Naive thymus-derived CD4-positive, alpha-beta T cell (primary cell): Measurements from ENCODE around the gene ESPN. TPM values are rescaled to one million over a fixed set of nuclear protein-coding genes. Genes with fewer than 3 reads are reported as not detected.

ENCODE experiments used
- ATAC-seq: fragments of 150-1000 bp; cut with Tn5 transposase; 2 replicates; pipeline ENCODE4 v1.10.0; 2021; ENCODE audit warnings: mild to moderate bottlenecking, moderate library complexity
- CTCF ChIA-PET: fragments of 350-600 bp; sonication (Branson Sonifier 250); formaldehyde crosslinking; loops from one replicate; lab custom pipeline; 2021; ENCODE audit warnings: antibody characterized with exemption; lab: Charles Lee
- POLR2A ChIA-PET: fragments of 350-600 bp; sonication (Branson Sonifier 250); formaldehyde crosslinking; loops from one replicate; lab custom pipeline; 2021; ENCODE audit warnings: antibody characterized with exemption, inconsistent platforms; lab: Charles Lee
- DNase-seq, 9 donors: peaks; one replicate each; pipeline versions ENCODE4 v3.0.0 to v3.0.0-alpha.2; 2020 to 2022; ENCODE audit warnings: mixed read lengths in 1 of 9
- H3K27ac ChIP-seq: one replicate; pipeline ENCODE4 v1.7.0; 2013; ENCODE audit warnings: mild to moderate bottlenecking, low read depth, low read length, moderate library complexity
- H3K27me3 ChIP-seq, 2 donors: one replicate each; pipeline ENCODE4 v1.7.0; 2013; ENCODE audit warnings: low read length in 2 of 2, mild to moderate bottlenecking in 2 of 2, moderate library complexity in 2 of 2; ENCODE audit not compliant: control insufficient read depth in 2 of 2, insufficient read depth in 2 of 2
- H3K36me3 ChIP-seq, 3 experiments: 1 replicate in 2 of 3; 2 replicates in 1 of 3; pipeline ENCODE4 v1.7.0; 2013; ENCODE audit warnings: low read length in 3 of 3, mild to moderate bottlenecking in 3 of 3, moderate library complexity in 1 of 3; ENCODE audit not compliant: insufficient read depth in 3 of 3, control insufficient read depth in 2 of 3
- H3K4me1 ChIP-seq, 2 donors: one replicate each; pipeline ENCODE4 v1.7.0; 2013; ENCODE audit warnings: low read length in 2 of 2, mild to moderate bottlenecking in 2 of 2, moderate library complexity in 1 of 2; ENCODE audit not compliant: control insufficient read depth in 2 of 2, insufficient read depth in 2 of 2
- H3K4me3 ChIP-seq: 2 replicates; pipeline ENCODE4 v1.7.0; 2013; ENCODE audit warnings: mild to moderate bottlenecking, low read length
- H3K9me3 ChIP-seq, 3 experiments: 1 replicate in 2 of 3; 2 replicates in 1 of 3; pipeline ENCODE4 v1.7.0; 2013; ENCODE audit warnings: low read length in 3 of 3; ENCODE audit not compliant: control insufficient read depth in 2 of 3
- H3K27ac Mint-ChIP-seq, 9 donors: one replicate each; pipeline ENCODE4 v1.8.0; 2020 to 2022; ENCODE audit warnings: mixed read lengths in 9 of 9, mild to moderate bottlenecking in 8 of 9, moderate library complexity in 5 of 9, inconsistent platforms in 2 of 9
- H3K27me3 Mint-ChIP-seq, 5 donors: one replicate each; pipeline ENCODE4 v1.8.0; 2021 to 2022; ENCODE audit warnings: mixed read lengths in 5 of 5, mild to moderate bottlenecking in 1 of 5
- H3K36me3 Mint-ChIP-seq, 5 donors: one replicate each; pipeline ENCODE4 v1.8.0; 2020 to 2022; ENCODE audit warnings: mixed read lengths in 5 of 5, mild to moderate bottlenecking in 3 of 5, inconsistent platforms in 1 of 5
- H3K4me1 Mint-ChIP-seq, 7 donors: one replicate each; pipeline ENCODE4 v1.8.0; 2020 to 2022; ENCODE audit warnings: mixed read lengths in 7 of 7, mild to moderate bottlenecking in 3 of 7, inconsistent platforms in 1 of 7
- H3K4me3 Mint-ChIP-seq, 10 donors: one replicate each; pipeline ENCODE4 v1.8.0; 2020 to 2022; ENCODE audit warnings: mild to moderate bottlenecking in 10 of 10, mixed read lengths in 10 of 10, moderate library complexity in 6 of 10, inconsistent platforms in 2 of 10
- H3K9me3 Mint-ChIP-seq, 11 donors: one replicate each; pipeline ENCODE4 v1.8.0; 2020 to 2022; ENCODE audit warnings: mixed read lengths in 11 of 11, mild to moderate bottlenecking in 4 of 11, inconsistent platforms in 1 of 11, moderate library complexity in 1 of 11
- intact Hi-C, 2 donors: fragments of 100-400 bp; cut with micrococcal nuclease; formaldehyde crosslinking; loops; one replicate each; pipeline ENCODE4 v1.15.1; 2023
- polyA plus RNA-seq, 2 donors: library from polyadenylated mRNA; unstranded; fragments of 300-500 nt; fragmentation: Illumina TruSeq; gene quantifications; one replicate each; pipeline ENCODE4 v1.2.3, GENCODE V29; 2021
- total RNA-seq, 6 experiments: library from RNA in 5 of 6; stranded (reverse) in 5 of 6; gene quantifications; 1 replicate in 5 of 6; 2 replicates in 1 of 6; pipeline ENCODE4 v1.2.3 and lab custom pipeline; 2021 to 2026

Gene ESPN
- total and polyA plus RNA-seq, 7 experiments from 2014 or later = 0.40 to 2.9 (median 2.1) TPM

GRCh38 chr1:6501279-6501813 lies 76.8 kb downstream of the ESPN start:
- peak overlapping the region in 1 of 10 donors; percentile 3 for H3K4me3 Mint-ChIP-seq
- Histone ChIP-seq H3K36me3 (no peaks in the 10 kb centered on the region), H3K4me1 (peaks cover 4 to 14% of the 10 kb centered on the region in 2 donors), H3K27ac (no peak overlapping the region), H3K9me3 (no peaks in the 10 kb centered on the region), H3K27me3 (no peaks in the 10 kb centered on the region), H3K4me3 (no peak overlapping the region)
- intact Hi-C loops = no loop called here
- no peaks in the 10 kb centered on the region for H3K9me3 Mint-ChIP-seq
- H3K27ac Mint-ChIP-seq = peak overlapping the region in 2 of 9 donors; percentile 31 to 51
- ChIA-PET CTCF (interaction anchor here (0.8 kb wide), 1 partner anchor 35 kb away, joined by 4 read pairs; no protein-coding TSS in a partner anchor), POLR2A (interaction anchor here (1.3 kb wide), 1 partner anchor 55 kb away, joined by 3 read pairs; no protein-coding TSS in a partner anchor)
- no peaks in the 10 kb centered on the region for H3K36me3 Mint-ChIP-seq
- no peak for DNase-seq
- peaks cover 0 to 26% (median 4%) of the 10 kb centered on the region in 5 donors for H3K27me3 Mint-ChIP-seq
- no peak for ATAC-seq
- H3K4me1 Mint-ChIP-seq = peaks cover 3 to 19% (median 9%) of the 10 kb centered on the region in 7 donors

GRCh38 chr1:6502000-6502891 lies 77.7 kb downstream of the ESPN start:
- POLR2A ChIA-PET = interaction anchor here (1.3 kb wide), 1 partner anchor 54 kb away, joined by 3 read pairs; no protein-coding TSS in a partner anchor
- no peak for ATAC-seq
- H3K27me3 ChIP-seq = no peaks in the 10 kb centered on the region

DNA sequence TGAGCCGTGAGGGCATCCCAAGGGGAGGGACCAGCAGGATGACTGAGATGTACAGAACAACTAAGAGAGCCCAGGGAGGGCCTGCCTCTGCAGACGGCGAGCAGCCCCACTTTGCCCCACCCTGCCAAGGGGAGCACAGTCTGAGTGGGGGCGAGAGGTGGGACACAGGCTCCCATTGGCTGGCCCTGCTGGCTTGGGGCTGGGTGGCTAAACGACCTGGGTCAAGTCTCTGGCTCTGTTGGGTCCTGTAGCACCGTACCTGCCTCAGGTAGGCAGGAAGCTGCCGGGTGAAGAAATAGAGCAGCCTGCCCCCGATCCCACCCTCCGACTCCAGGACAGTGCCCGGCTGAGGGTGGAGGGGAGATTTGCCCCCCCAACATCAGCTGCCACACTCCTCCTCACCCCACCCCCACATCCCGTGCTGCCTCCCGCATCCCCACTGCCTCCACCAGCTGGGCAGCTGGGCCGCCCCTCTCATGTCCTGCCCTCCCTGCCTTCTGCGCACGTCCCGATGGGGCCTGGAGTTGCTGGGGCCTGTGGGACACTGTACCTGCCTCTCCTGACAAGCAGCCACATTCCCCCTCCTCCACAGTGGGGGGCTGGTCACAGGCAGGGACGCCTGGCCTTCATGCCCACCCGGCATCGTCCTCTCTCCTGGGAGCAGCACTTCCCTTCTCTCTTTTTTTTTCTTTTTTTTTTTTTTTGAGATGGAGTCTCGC lies 79.5 kb downstream of the ESPN start:
- no peaks in the 10 kb centered on the region for H3K27me3 ChIP-seq
- no peaks in the 10 kb centered on the region for H3K9me3 ChIP-seq
- no peak overlapping the region for H3K4me3 ChIP-seq
- ChIA-PET POLR2A (no interaction called here), CTCF (interaction anchor here (0.7 kb wide), 1 partner anchor 180 kb away, joined by 3 read pairs; no protein-coding TSS in a partner anchor)
- Mint-ChIP-seq H3K36me3 (no peaks in the 10 kb centered on the region), H3K9me3 (no peaks in the 10 kb centered on the region), H3K27me3 (peaks cover 0 to 8% (median 4%) of the 10 kb centered on the region in 5 donors), H3K4me1 (peaks cover 0 to 3% (median 0%) of the 10 kb centered on the region in 7 donors), H3K27ac (no peak overlapping the region), H3K4me3 (no peak overlapping the region)
- intact Hi-C loops = no loop called here
- no peak for DNase-seq
- H3K27ac ChIP-seq = no peak overlapping the region
- H3K4me1 ChIP-seq = no peaks in the 10 kb centered on the region
- ATAC-seq = no peak
- no peaks in the 10 kb centered on the region for H3K36me3 ChIP-seq

More at GRCh38 chr1:6502000-6502891, 77.7 kb downstream of the ESPN start:
- Mint-ChIP-seq H3K9me3 (no peaks in the 10 kb centered on the region), H3K27ac (no peak overlapping the region), H3K36me3 (no peaks in the 10 kb centered on the region), H3K4me1 (peaks cover 0 to 15% (median 8%) of the 10 kb centered on the region in 7 donors), H3K4me3 (no peak overlapping the region), H3K27me3 (peaks cover 0 to 22% (median 4%) of the 10 kb centered on the region in 5 donors)
- CTCF ChIA-PET = interaction anchor here (0.8 kb wide), 1 partner anchor 34 kb away, joined by 4 read pairs; no protein-coding TSS in a partner anchor
- no peak overlapping the region for H3K4me3 ChIP-seq
- intact Hi-C loops = no loop called here
- no peak for DNase-seq
- H3K27ac ChIP-seq = no peak overlapping the region
- no peaks in the 10 kb centered on the region for H3K36me3 ChIP-seq
- no peaks in the 10 kb centered on the region for H3K9me3 ChIP-seq
- H3K4me1 ChIP-seq = peaks cover 4 to 8% of the 10 kb centered on the region in 2 donors

DNA sequence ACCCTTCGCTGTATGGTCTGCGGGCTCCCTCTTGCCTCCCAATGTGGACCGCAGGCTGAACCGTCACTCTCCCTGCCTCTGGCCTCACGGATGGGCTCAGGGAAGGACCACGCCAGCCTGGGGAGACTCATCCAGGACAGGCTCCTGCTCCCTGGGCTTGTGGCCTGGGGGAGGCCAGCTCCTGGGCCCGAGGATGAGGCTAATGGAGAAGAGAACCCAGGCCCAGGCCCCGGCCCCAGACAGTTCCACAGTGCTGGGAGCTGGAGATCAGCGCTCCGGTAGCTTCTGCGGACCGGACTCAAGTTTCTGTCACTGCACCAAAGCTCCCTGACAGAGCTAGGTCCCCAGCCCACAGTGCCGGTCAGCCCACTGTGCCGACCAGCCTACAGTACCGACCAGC lies 80.3 kb downstream of the ESPN start:
- Mint-ChIP-seq H3K27me3 (peaks cover 0 to 4% (median 4%) of the 10 kb centered on the region in 5 donors), H3K4me1 (peaks cover 0 to 1% (median 0%) of the 10 kb centered on the region in 7 donors), H3K4me3 (no peak overlapping the region), H3K27ac (no peak overlapping the region), H3K9me3 (no peaks in the 10 kb centered on the region), H3K36me3 (no peaks in the 10 kb centered on the region)
- Histone ChIP-seq H3K27me3 (no peaks in the 10 kb centered on the region), H3K4me1 (no peaks in the 10 kb centered on the region), H3K4me3 (no peak overlapping the region), H3K36me3 (no peaks in the 10 kb centered on the region), H3K27ac (no peak overlapping the region), H3K9me3 (no peaks in the 10 kb centered on the region)
- DNase-seq (no peak), ATAC-seq (no peak)
- POLR2A ChIA-PET = no interaction called here
- intact Hi-C loops = no loop called here
- CTCF ChIA-PET = no interaction called here

DNA sequence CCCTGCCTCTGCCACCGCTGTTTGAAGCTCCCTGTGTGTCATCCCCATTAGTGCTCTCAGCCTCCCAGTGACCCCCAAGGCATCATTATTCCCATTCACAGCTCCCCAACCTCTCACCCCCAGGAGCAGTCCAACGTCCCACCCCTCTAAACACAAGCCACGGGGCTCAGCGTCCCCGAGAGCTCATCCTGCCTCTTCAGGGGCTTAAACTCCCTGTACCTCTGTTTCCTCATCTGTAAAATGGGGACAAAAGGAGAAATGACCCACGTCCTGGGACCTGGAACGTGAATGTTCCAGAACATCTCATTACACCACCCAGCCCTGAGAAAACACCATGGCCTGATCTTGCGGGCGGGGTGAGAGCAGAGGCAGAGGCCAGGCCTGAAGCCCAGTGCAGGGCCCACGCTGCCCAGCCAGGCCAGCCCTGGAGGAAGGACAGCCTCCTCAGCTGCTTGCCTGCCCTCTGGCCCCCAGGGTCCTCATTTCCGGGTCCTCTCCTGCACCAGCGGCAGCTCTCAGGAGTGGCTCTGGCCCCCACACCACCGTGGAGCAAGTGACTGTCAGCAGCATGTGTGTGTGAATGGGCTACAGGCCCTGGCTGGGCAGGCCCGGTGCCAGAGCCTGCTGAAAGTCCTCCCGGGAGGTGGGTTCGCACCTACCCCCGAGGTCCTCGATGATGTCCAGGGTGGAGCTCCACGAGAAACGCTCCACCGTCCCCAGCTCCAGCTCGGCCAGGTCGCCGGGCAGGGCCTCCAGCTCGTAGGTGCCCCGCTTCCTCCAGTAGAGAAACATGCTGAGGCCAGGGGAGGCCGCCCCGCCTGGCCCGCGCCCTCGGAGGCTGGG lies 81.0 kb downstream of the ESPN start:
- CTCF ChIA-PET = no interaction called here
- H3K4me1 ChIP-seq = no peaks in the 10 kb centered on the region
- no peaks in the 10 kb centered on the region for H3K4me1 Mint-ChIP-seq
- H3K36me3 ChIP-seq = no peaks in the 10 kb centered on the region
- ATAC-seq (no peak), DNase-seq (no peak)
- H3K9me3 ChIP-seq = no peaks in the 10 kb centered on the region
- H3K36me3 Mint-ChIP-seq = no peaks in the 10 kb centered on the region
- H3K9me3 Mint-ChIP-seq = no peaks in the 10 kb centered on the region
- no peaks in the 10 kb centered on the region for H3K27me3 ChIP-seq
- POLR2A ChIA-PET = no interaction called here
- peaks cover 0 to 4% (median 4%) of the 10 kb centered on the region in 5 donors for H3K27me3 Mint-ChIP-seq
- intact Hi-C loops = no loop called here
- no peak overlapping the region for H3K4me3 ChIP-seq
- H3K27ac Mint-ChIP-seq = no peak overlapping the region
- H3K27ac ChIP-seq = no peak overlapping the region
- H3K4me3 Mint-ChIP-seq = no peak overlapping the region
